DND-41 (cell line): ENCODE data around the gene RND1.

ENCODE experiments used
- ATAC-seq: fragments of 200-7000 bp; cut with Tn5 transposase; 3 replicates; pipeline ENCODE4 v1.9.1; 2021; ENCODE audit warnings: low read depth; ENCODE audit not compliant: insufficient read depth
- DNase-seq: peaks from one replicate; pipeline ENCODE4 v3.0.0-alpha.2; 2020
- H2AFZ ChIP-seq: 2 replicates; pipeline ENCODE4 v1.6.0; 2012; ENCODE audit warnings: low read depth, low read length
- H3K27ac ChIP-seq: 2 replicates; pipeline ENCODE4 v1.5.1; 2012; ENCODE audit warnings: low read length, inconsistent platforms
- H3K27me3 ChIP-seq: fragments of 200-600 bp; sonication (generic); 2 replicates; pipeline ENCODE4 v1.6.0; 2012; ENCODE audit warnings: low read length, mild to moderate bottlenecking, inconsistent platforms; ENCODE audit not compliant: insufficient read depth, poor library complexity
- H3K36me3 ChIP-seq: 2 replicates; pipeline ENCODE4 v1.5.1; 2012; ENCODE audit warnings: low read length, inconsistent platforms; ENCODE audit not compliant: insufficient read depth
- H3K4me1 ChIP-seq: 2 replicates; pipeline ENCODE4 v1.5.1; 2012; ENCODE audit warnings: mild to moderate bottlenecking, low read length; ENCODE audit not compliant: insufficient read depth
- H3K4me2 ChIP-seq: 2 replicates; pipeline ENCODE4 v1.6.0; 2012; ENCODE audit warnings: mild to moderate bottlenecking, moderate library complexity, low read length, inconsistent platforms; ENCODE audit not compliant: insufficient read depth
- H3K4me3 ChIP-seq, 2 experiments: fragments of 200-600 bp in 1 of 2; shearing (Covaris generic) in 1 of 2; 2 replicates each; pipeline ENCODE4 v1.5.1; 2012 to 2016; ENCODE audit warnings: inconsistent platforms in 2 of 2, low read length in 2 of 2, mild to moderate bottlenecking in 2 of 2, low read depth in 1 of 2, moderate library complexity in 1 of 2
- H3K79me2 ChIP-seq: 2 replicates; pipeline ENCODE4 v1.6.0; 2012; ENCODE audit warnings: low read length, inconsistent platforms; ENCODE audit not compliant: insufficient read depth
- H3K9ac ChIP-seq: 2 replicates; pipeline ENCODE4 v1.6.0; 2012; ENCODE audit warnings: low read depth, mild to moderate bottlenecking, inconsistent platforms, low read length, moderate library complexity
- H3K9me3 ChIP-seq: 2 replicates; pipeline ENCODE4 v1.5.1; 2012; ENCODE audit warnings: low read length, moderate library complexity, mild to moderate bottlenecking, inconsistent platforms; ENCODE audit not compliant: insufficient read depth, severe bottlenecking
- H4K20me1 ChIP-seq: 2 replicates; pipeline ENCODE4 v1.6.0; 2012; ENCODE audit warnings: low read length; ENCODE audit not compliant: insufficient read depth
- EZH2 ChIP-seq: IDR thresholded peaks from 3 replicates; pipeline ENCODE4 v1.6.1; 2012; ENCODE audit warnings: borderline replicate concordance, low read depth, mild to moderate bottlenecking, moderate library complexity, low read length, inconsistent platforms; ENCODE audit not compliant: severe bottlenecking
- TF ChIP-seq, protein P1 (sequence below): IDR thresholded peaks from 2 replicates; pipeline ENCODE4 v1.5.1; 2012; ENCODE audit warnings: borderline replicate concordance, low read length, moderate library complexity, mild to moderate bottlenecking; ENCODE audit not compliant: poor library complexity, severe bottlenecking; ENCODE audit errors: extremely low read depth

The RND1 gene

GRCh38 chr12:48827026-48827425, 38.6 kb downstream of the RND1 start:
- no peak for DNase-seq
- Histone ChIP-seq H3K4me2 (no peak overlapping the region), H3K9ac (no peak overlapping the region), H3K4me1 (no peaks in the 10 kb centered on the region), H3K4me3 (no peak overlapping the region), H3K27me3 (no peaks in the 10 kb centered on the region), H2AFZ (no peak overlapping the region), H4K20me1 (peaks cover 55% of the 10 kb centered on the region), H3K36me3 (peaks cover 79% of the 10 kb centered on the region), H3K9me3 (no peaks in the 10 kb centered on the region), H3K27ac (no peak overlapping the region), H3K79me2 (no peaks in the 10 kb centered on the region)
- TF ChIP-seq EZH2 = no peak
- TF ChIP-seq, protein P1, sequence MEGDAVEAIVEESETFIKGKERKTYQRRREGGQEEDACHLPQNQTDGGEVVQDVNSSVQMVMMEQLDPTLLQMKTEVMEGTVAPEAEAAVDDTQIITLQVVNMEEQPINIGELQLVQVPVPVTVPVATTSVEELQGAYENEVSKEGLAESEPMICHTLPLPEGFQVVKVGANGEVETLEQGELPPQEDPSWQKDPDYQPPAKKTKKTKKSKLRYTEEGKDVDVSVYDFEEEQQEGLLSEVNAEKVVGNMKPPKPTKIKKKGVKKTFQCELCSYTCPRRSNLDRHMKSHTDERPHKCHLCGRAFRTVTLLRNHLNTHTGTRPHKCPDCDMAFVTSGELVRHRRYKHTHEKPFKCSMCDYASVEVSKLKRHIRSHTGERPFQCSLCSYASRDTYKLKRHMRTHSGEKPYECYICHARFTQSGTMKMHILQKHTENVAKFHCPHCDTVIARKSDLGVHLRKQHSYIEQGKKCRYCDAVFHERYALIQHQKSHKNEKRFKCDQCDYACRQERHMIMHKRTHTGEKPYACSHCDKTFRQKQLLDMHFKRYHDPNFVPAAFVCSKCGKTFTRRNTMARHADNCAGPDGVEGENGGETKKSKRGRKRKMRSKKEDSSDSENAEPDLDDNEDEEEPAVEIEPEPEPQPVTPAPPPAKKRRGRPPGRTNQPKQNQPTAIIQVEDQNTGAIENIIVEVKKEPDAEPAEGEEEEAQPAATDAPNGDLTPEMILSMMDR = no peak
- ATAC-seq = no peak

DNA sequence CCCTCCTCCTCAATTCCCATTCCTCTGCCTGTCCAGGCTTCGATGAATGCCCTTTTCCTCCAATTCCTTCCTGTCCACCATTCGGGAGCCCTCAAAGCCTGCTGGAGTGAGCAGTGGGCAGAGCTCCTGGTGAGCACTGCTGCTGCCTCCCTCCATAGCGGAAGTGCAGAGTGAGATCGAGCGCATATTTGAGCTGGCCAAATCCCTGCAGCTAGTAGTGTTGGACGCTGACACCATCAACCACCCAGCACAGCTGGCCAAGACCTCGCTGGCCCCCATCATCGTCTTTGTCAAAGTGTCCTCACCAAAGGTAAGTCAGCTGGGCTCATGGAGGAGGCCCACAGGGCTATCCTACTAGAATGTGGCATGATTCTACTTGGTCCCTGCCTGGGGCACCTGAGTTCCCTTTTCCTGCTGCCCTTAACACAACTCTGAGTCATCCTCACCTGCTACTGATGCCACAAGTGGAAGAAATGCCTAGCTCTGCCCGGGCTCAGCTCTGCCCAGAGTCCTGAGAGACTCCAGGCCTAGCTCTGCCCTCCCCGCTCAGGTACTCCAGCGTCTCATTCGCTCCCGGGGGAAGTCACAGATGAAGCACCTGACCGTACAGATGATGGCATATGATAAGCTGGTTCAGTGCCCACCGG, 39.3 kb downstream of the RND1 start:
- no peak overlapping the region for H2AFZ ChIP-seq
- no peaks in the 10 kb centered on the region for H3K4me1 ChIP-seq
- no peaks in the 10 kb centered on the region for H3K27me3 ChIP-seq
- no peak overlapping the region for H3K4me3 ChIP-seq
- H3K9me3 ChIP-seq = no peaks in the 10 kb centered on the region
- H3K27ac ChIP-seq = no peak overlapping the region
- ATAC-seq (no peak), DNase-seq (no peak)
- no peaks in the 10 kb centered on the region for H3K79me2 ChIP-seq
- peaks cover 53% of the 10 kb centered on the region for H4K20me1 ChIP-seq
- H3K36me3 ChIP-seq = peaks cover 72% of the 10 kb centered on the region
- H3K4me2 ChIP-seq = no peak overlapping the region
- no peak overlapping the region for H3K9ac ChIP-seq
- no peak for TF ChIP-seq EZH2
- TF ChIP-seq, protein P1 = no peak

DNA sequence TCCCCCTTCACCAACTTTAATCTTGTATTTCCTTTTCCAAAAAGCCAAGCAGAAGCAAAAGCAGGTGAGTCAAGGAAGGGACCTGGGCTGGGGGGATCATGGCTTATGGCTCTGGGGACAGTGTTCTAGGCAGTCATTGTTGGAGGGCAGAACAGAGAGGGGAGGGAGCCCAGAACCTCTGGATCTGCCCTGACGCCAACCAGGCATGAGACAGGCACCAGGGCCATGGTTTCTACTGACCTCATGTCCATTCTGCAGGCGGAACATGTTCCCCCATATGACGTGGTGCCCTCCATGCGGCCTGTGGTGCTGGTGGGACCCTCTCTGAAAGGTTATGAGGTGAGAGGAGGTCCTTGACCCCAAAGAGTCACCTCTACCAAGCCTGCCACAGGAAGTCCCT, 40.8 kb downstream of the RND1 start:
- H3K9ac ChIP-seq = no peak overlapping the region

More for the DNA sequence above, 40.8 kb downstream of the RND1 start:
- no peak overlapping the region for H3K4me2 ChIP-seq
- no peak overlapping the region for H2AFZ ChIP-seq
- DNase-seq (no peak), ATAC-seq (no peak)
- H3K4me1 ChIP-seq = no peaks in the 10 kb centered on the region
- H3K4me3 ChIP-seq = no peak overlapping the region
- peaks cover 57% of the 10 kb centered on the region for H3K36me3 ChIP-seq
- TF ChIP-seq EZH2 = no peak
- TF ChIP-seq, protein P1 = no peak
- no peaks in the 10 kb centered on the region for H3K27me3 ChIP-seq
- H3K27ac ChIP-seq = no peak overlapping the region
- no peaks in the 10 kb centered on the region for H3K9me3 ChIP-seq
- H3K79me2 ChIP-seq = no peaks in the 10 kb centered on the region
- peaks cover 43% of the 10 kb centered on the region for H4K20me1 ChIP-seq
